Measurements from ENCODE around the gene TM2D1.

The TM2D1 gene

DNA sequence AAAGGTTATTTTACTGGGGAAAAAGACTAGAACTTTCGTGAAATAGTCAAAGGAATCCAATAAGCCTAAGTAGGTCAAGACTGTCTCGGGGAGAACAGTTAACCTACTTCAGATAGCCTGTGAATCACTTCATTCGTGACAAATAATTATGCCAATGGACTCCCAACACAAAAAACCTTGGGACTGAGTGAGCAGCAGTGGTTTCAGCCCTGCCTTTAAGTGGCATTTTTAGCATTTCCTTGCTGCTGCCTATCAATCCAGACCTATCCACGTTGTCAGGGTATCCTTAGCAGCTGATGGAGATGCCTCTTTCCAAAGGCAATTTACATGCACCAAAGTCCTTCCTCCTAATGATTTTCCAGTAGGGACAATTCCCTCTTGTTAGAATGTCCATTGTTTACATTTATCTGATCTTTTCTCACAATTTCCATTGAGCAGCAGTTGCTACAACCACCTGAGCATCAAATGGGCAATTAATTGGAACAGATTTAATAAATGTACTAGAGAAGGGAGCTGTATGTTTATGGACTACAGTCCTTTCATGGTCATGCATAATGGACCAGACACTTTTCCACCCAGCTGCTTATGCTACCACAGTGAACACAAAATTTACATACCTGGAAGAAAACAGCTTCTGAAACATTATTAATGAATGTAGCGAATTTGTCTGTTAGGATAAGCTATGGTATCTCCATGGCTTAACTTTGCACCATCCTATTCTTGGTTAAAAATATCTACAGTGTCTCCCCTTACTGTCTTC, 75.8 kb downstream of the TM2D1 start:
- Histone ChIP-seq H3K27ac (replicated peaks) (no peak overlapping the region), H3K4me3 (replicated peaks; ENCODE audit: insufficient read depth, low read length) (no peak overlapping the region), H3K27me3 (ENCODE audit: insufficient read depth, poor library complexity, severe bottlenecking) (no peaks in the 10 kb centered on the region)
- no peak for DNase-seq (ENCODE audit: low read depth in 1 of 2, low spot score in 1 of 2)
- TF ChIP-seq, protein P1, sequence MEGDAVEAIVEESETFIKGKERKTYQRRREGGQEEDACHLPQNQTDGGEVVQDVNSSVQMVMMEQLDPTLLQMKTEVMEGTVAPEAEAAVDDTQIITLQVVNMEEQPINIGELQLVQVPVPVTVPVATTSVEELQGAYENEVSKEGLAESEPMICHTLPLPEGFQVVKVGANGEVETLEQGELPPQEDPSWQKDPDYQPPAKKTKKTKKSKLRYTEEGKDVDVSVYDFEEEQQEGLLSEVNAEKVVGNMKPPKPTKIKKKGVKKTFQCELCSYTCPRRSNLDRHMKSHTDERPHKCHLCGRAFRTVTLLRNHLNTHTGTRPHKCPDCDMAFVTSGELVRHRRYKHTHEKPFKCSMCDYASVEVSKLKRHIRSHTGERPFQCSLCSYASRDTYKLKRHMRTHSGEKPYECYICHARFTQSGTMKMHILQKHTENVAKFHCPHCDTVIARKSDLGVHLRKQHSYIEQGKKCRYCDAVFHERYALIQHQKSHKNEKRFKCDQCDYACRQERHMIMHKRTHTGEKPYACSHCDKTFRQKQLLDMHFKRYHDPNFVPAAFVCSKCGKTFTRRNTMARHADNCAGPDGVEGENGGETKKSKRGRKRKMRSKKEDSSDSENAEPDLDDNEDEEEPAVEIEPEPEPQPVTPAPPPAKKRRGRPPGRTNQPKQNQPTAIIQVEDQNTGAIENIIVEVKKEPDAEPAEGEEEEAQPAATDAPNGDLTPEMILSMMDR (IDR thresholded peaks at IDR 0.05; ENCODE audit: insufficient read depth, low read length), result no peak
- no peak for TF ChIP-seq GABPA (IDR thresholded peaks at IDR 0.05; ENCODE audit: low read depth)
- TF ChIP-seq SPI1 (IDR thresholded peaks at IDR 0.05; ENCODE audit: borderline replicate concordance, low read depth), result no peak
- TF ChIP-seq POLR2AphosphoS5 (IDR thresholded peaks at IDR 0.05; ENCODE audit: low read depth), result no peak
- TF ChIP-seq, protein P2, sequence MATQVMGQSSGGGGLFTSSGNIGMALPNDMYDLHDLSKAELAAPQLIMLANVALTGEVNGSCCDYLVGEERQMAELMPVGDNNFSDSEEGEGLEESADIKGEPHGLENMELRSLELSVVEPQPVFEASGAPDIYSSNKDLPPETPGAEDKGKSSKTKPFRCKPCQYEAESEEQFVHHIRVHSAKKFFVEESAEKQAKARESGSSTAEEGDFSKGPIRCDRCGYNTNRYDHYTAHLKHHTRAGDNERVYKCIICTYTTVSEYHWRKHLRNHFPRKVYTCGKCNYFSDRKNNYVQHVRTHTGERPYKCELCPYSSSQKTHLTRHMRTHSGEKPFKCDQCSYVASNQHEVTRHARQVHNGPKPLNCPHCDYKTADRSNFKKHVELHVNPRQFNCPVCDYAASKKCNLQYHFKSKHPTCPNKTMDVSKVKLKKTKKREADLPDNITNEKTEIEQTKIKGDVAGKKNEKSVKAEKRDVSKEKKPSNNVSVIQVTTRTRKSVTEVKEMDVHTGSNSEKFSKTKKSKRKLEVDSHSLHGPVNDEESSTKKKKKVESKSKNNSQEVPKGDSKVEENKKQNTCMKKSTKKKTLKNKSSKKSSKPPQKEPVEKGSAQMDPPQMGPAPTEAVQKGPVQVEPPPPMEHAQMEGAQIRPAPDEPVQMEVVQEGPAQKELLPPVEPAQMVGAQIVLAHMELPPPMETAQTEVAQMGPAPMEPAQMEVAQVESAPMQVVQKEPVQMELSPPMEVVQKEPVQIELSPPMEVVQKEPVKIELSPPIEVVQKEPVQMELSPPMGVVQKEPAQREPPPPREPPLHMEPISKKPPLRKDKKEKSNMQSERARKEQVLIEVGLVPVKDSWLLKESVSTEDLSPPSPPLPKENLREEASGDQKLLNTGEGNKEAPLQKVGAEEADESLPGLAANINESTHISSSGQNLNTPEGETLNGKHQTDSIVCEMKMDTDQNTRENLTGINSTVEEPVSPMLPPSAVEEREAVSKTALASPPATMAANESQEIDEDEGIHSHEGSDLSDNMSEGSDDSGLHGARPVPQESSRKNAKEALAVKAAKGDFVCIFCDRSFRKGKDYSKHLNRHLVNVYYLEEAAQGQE (IDR thresholded peaks at IDR 0.05; ENCODE audit: insufficient replicate concordance, low read depth), result no peak

DNA sequence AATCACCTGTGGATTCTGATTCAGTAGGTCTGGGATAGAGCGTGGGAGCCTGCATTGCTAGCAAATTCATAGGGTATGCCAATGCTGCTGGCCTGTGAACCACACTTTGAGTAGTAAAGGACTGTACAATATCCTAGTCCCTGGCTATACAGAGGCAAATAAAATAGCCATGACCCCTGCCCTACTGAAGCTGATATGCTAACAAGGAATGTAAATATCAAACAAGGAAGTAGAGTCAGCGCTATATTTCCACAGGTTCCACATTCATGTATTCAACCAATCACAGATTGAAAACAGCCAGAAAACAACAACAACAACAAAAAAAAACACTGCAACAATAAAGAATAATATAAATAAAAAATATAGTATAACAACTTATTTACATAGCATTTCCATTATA, 77.8 kb downstream of the TM2D1 start:
- no peaks in the 10 kb centered on the region for H3K27me3 ChIP-seq (ENCODE audit: insufficient read depth, poor library complexity, severe bottlenecking)
- DNase-seq (ENCODE audit: low read depth in 1 of 2, low spot score in 1 of 2), result no peak
- TF ChIP-seq GABPA (IDR thresholded peaks at IDR 0.05; ENCODE audit: low read depth) (no peak), POLR2AphosphoS5 (IDR thresholded peaks at IDR 0.05; ENCODE audit: low read depth) (no peak), SPI1 (IDR thresholded peaks at IDR 0.05; ENCODE audit: borderline replicate concordance, low read depth) (no peak)
- TF ChIP-seq, protein P1 (IDR thresholded peaks at IDR 0.05; ENCODE audit: insufficient read depth, low read length), result no peak
- TF ChIP-seq, protein P2 (IDR thresholded peaks at IDR 0.05; ENCODE audit: insufficient replicate concordance, low read depth), result no peak
- H3K27ac ChIP-seq (replicated peaks), result no peak overlapping the region
- no peak overlapping the region for H3K4me3 ChIP-seq (replicated peaks; ENCODE audit: insufficient read depth, low read length)

DNA sequence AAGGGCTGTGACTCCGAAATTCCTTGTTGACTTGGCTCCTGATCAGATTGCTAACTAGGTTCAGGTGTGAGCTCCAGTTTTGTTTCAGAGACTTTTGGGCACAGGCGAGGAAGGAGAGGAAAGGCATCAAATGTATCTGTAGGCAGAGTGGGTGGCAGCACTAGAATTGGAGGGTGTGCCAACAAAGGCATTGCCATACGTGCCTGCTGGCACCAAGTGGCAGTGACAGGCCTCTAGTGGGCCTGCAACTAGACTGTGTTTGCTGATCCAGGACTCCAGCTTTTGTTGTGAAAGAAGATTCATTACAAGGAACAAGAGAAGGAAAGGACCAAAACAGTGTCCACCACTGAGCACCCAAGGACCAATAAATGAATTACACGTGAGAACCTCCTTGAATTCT, 79.5 kb downstream of the TM2D1 start:
- no peaks in the 10 kb centered on the region for H3K27me3 ChIP-seq (ENCODE audit: insufficient read depth, poor library complexity, severe bottlenecking)
- no peak overlapping the region for H3K4me3 ChIP-seq (replicated peaks; ENCODE audit: insufficient read depth, low read length)
- DNase-seq (ENCODE audit: low read depth in 1 of 2, low spot score in 1 of 2), result no peak
- TF ChIP-seq GABPA (IDR thresholded peaks at IDR 0.05; ENCODE audit: low read depth) (no peak), POLR2AphosphoS5 (IDR thresholded peaks at IDR 0.05; ENCODE audit: low read depth) (no peak), SPI1 (IDR thresholded peaks at IDR 0.05; ENCODE audit: borderline replicate concordance, low read depth) (no peak)
- TF ChIP-seq, protein P2 (IDR thresholded peaks at IDR 0.05; ENCODE audit: insufficient replicate concordance, low read depth), result no peak
- TF ChIP-seq, protein P1 (IDR thresholded peaks at IDR 0.05; ENCODE audit: insufficient read depth, low read length), result no peak
- H3K27ac ChIP-seq (replicated peaks), result no peak overlapping the region

Measured in HL-60 (cell line).